GM19463 (cell line): ENCODE data around the gene DHRS7B.
A peak's percentile ranks its signal among the peaks of the same experiment; 100 is the strongest.
"Not testable (repeated sequence)": the region's sequence is repeated elsewhere in the genome, so short reads cannot be mapped to it uniquely, and the experiment has no call there.

Source experiments
- ATAC-seq: cut with Tn5 transposase; IDR thresholded peaks from one replicate; pipeline ENCODE4 v1.9.1; 2021; ENCODE audit warnings: mild to moderate bottlenecking, moderate library complexity; ENCODE audit not compliant: unreplicated experiment

The DHRS7B gene

GRCh38 chr17:21126645-21127508 lies at the start of gene DHRS7B:
DHRS7B (plus strand) TSS chr17:21126964; CDS start chr17:21126972, 8 bp downstream.
- peak; percentile 89 for ATAC-seq

- no peak for ATAC-seq
Observed at GRCh38 chr17:21077281-21077680, 49.5 kb upstream of the DHRS7B start.

DNA sequence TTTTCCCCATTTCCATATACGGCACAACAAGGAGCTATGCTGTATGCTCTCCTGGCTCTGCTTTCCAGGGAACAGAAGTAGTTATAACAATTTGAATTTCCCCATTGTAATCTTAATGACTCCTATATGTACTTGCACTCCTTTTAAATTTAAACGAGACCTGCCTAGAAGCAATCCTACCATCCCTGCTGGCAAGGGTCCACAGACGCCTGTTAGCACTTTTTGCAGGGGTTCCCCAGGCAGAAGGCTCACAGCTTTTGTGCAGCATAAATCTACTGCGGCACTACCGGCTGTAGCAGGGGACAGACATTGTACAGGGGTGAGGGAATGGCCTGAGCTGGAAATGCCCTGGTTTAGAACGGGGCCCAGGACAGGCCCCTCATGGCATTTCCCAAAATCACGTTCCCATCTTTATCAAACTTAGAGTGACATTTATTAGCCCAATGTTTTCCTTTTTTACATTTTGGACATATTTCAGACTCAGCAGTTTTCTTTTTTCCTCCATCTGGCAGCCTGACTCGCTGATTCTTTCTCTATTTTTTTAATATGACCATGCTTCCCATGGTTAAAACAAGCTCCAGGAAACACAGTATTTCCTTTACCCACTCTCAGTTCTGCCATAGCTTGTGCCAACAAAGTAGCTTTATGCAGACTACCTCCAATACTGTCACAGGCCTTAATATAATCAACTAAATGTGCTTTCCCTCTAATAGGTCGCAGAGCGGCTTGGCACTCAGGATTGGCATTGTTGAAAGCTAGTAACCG lies 48.6 kb upstream of the DHRS7B start:
- ATAC-seq = no peak

DNA sequence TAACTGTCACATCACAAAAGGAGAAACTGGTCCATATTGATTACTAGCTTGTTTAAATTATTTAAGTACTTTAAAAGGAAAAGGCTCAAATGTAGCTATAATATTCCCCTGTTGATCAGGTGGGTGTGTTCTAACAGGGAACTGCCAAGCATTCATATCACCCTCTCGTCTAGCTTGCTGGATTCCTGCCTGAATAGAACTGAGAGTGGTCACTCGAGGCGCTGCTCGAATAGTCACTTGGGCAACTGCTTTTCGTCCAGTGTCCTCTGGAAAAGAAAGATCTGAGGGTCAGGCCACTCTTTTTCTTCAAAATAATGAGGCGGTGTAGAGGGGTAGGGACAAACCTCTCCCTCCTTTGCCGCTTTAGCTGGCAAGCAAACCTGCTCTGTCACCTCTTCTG lies 47.6 kb upstream of the DHRS7B start:
- no peak for ATAC-seq

DNA sequence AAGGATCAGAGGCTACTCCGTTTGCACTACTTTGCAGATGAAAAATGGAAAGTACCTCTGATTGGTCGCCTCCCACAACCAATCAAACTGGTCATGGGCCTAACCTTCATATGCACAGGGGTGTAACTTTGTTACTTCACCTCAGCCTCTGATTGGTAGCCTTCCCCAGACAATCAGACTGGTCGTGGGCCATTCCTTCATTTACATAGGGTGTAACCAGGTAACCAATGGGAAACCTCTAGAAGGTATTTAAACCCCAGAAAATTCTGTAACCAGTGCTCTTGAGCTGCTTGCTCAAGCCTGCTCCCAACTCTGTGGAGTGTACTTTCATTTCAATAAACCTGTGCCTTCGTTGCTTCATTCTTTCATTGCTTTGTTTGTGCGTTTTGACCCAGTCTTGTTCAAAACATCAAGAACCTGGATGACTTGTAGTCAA lies 44.7 kb upstream of the DHRS7B start:
- no peak for ATAC-seq

- not testable (repeated sequence) for ATAC-seq
Observed at GRCh38 chr17:21085280-21085679, 41.5 kb upstream of the DHRS7B start.

DNA sequence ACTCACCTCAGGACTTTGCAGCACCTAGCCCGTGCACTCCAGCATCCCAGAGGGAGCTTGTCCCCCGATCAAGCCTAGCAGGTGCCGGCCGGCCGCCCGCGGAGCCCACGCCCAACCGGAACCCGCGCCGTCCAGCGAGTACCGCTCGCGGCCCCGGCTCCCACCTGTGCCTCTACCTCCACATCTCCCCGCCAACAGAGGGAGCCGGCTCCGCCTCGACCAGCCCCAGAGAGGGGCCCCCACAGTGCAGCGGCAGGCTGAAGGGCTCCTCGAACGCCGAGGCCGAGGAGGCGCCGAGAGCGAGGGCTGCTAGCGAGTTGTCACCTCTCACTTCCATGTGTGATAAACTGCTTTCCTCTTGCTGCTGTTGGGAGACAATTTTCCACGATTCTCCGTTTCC lies 41.1 kb upstream of the DHRS7B start:
- ATAC-seq = no peak

GRCh38 chr17:21089145-21089544 lies 37.6 kb upstream of the DHRS7B start:
- ATAC-seq = no peak

DNA sequence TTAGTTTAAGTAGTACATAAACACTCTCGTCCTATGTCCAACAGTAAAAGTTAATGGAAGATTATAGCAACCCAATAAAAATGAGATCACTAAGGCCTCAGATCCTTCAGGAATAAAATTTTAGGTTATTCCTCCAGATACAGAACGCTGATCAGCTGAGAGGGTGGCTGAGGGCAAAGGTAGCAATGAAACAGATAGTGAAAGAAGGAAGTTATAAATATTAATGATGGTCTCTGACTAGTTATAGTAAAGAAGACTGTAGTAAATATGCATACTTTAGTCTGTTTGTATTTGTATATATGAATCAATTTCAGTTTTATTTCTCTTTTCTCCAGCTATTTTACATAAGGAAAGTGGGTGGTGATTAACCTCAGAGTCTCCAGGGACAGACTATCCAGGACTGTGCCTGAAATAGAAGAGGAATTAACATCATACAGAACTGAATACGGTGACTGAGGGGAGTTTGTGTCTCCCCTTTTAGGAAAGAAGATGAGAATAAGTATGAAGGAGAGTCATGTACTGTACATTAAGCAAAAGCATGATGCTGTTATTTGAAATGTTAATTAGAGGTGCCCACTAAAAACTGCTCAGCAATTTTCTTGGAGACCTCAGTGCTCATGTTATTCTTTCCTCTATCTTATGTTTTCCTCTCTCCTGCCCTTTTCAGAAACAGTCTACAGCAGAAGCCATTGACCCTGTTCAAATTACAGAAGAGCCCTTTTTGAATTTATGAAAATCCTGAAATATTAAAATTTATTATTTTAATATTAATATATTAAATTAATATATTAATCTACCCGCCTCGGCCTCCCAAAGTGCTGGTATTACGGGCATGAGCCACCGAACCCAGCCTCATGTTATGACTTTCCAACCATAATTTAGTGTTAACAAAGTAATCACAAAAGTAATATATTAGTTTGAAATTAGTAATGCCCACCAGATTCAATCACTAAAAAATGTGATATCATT lies 36.5 kb upstream of the DHRS7B start:
- ATAC-seq = peak; percentile 81

- no peak for ATAC-seq
Observed at GRCh38 chr17:21090902-21091618, 35.7 kb upstream of the DHRS7B start.

DNA sequence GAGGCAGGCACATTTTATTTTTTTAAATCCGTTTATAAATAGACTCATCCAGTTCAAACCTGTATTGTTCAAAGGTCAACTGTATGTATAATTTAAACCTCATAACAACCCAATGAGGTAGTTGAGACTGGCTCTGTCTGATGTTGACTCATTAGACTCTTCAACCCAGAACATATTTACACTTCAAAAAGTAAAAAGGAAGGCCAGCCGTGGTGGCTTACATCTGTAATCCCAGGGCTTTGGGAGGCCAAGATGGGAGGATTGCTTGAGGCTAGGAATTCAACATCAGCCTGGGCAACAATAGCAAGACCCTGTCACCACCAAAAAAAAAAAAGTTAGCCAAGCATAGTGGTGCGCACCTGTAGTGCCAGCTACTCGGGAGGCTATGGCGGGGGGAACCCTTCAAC lies 32.5 kb upstream of the DHRS7B start:
- ATAC-seq = no peak

GRCh38 chr17:21095735-21096134 lies 31.0 kb upstream of the DHRS7B start:
- ATAC-seq = no peak

DNA sequence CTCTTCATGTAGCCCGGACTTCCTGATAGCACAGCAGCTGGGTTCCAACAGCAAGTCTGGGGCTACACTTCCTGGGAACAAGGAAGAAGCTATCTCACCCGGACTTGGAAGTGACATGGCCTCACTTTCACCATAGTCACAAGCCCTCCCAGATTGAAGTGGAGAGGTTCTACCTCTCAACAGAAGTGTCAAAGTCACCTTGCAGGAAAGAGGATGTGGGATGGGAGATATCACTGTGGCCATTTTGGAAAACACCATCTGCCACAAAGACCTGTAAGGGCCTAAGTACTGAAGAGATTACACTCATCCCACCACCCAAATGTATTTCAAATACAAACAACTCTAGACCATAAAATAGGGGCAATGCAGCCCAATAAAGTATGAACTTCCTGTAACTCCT lies 29.9 kb upstream of the DHRS7B start:
- ATAC-seq = no peak

- ATAC-seq = peak; percentile 95
Observed at GRCh38 chr17:21098934-21099689, 27.7 kb upstream of the DHRS7B start.

GRCh38 chr17:21100636-21101035 lies 26.1 kb upstream of the DHRS7B start:
- no peak for ATAC-seq

GRCh38 chr17:21104608-21105007 lies 22.2 kb upstream of the DHRS7B start:
- ATAC-seq = no peak

DNA sequence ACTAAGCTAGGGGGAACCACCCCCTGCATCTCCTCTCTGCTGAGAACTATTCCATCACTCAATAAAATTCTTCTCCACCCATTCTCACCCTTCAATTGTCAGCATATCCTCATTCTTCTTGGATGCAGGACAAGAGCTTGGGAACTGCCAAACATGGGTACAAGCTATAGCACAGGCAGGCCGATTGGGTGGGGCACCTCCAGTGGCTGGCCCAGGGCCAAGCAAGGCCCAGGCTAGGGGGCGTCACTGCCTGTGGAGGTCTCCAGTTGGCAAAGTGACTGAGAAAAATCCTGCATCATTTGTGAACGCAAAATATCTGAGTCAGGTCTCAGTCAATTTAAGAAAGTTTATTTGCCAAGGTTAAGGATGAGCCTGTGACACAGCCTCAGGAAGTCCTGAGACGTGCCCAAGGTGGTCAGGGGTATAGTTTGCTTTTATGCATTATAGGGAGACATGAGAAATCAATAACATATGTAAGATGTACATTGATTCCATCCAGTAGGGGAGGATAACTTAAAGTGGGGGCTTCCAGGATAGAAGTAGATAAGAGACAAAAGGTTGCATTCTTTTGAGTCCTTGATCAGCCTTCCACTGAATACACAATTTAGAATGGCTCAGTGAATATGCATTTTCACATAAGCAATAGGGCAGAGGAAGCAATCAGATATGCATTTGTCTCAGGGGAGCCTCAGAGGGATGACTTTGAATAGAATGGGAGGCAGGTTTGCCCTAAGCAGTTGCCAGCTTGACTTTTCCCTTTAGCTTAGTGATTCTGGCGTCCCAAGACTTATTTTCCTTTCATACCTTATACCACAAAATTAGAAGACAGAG lies 21.5 kb upstream of the DHRS7B start:
- ATAC-seq = no peak

- ATAC-seq = no peak
Observed at GRCh38 chr17:21106316-21106715, 20.4 kb upstream of the DHRS7B start.
